SK-N-SH (cell line): Measurements from ENCODE around the gene PIGZ. TPM values are rescaled to one million over a fixed set of nuclear protein-coding genes. Genes with fewer than 3 reads are reported as not detected.

Experiments
- CTCF ChIA-PET: fragments of 300-600, 350-600 bp; formaldehyde crosslinking; extraction: SDS; loops from one replicate; lab custom pipeline; 2021; lab: Yijun Ruan, JAX
- POLR2A ChIA-PET: fragments of 350-600 bp; sonication (Branson Sonifier 250); formaldehyde crosslinking; extraction: SDS; loops from one replicate; lab custom pipeline; 2020; ENCODE audit warnings: antibody characterized with exemption, inconsistent platforms; lab: Yijun Ruan, JAX
- DNase-seq: peaks from one replicate; pipeline ENCODE4 v3.0.0; 2012
- H2AFZ ChIP-seq: fragments of 200-600 bp; sonication (generic); 2 replicates; pipeline ENCODE4 v1.8.1; 2016; ENCODE audit warnings: antibody characterized with exemption, mild to moderate bottlenecking, low read depth
- H3F3A ChIP-seq: fragments of 200-600 bp; sonication (generic); replicated peaks from 2 replicates; pipeline ENCODE3; 2016; ENCODE audit warnings: antibody characterized with exemption, mild to moderate bottlenecking; ENCODE audit not compliant: insufficient read depth
- H3K27ac ChIP-seq, 2 experiments: fragments of 200-500 bp in 1 of 2; fragments of 200-600 bp in 1 of 2; sonication (Bioruptor generic) in 1 of 2; sonication (generic), shearing (Covaris generic) in 1 of 2; 2 replicates each; pipeline versions ENCODE4 v1.5.1 to v1.6.1; 2014 to 2016; ENCODE audit warnings: low read depth in 2 of 2, inconsistent platforms in 1 of 2, low read length in 1 of 2, mild to moderate bottlenecking in 1 of 2, mixed read lengths in 1 of 2
- H3K27me3 ChIP-seq: fragments of 200-600 bp; sonication (generic), shearing (Covaris generic); 2 replicates; pipeline ENCODE4 v1.6.1; 2016; ENCODE audit warnings: mixed run types; ENCODE audit not compliant: insufficient read depth
- H3K36me3 ChIP-seq, 2 experiments: fragments of 200-500 bp in 1 of 2; fragments of 200-600 bp in 1 of 2; sonication (Bioruptor generic) in 1 of 2; sonication (generic) in 1 of 2; replicated peaks in 1 of 2; 2 replicates each; pipeline versions ENCODE3 to v1.5.1; 2014 to 2016; ENCODE audit warnings: low read length in 1 of 2, mild to moderate bottlenecking in 1 of 2; ENCODE audit not compliant: insufficient read depth in 2 of 2, control insufficient read depth in 1 of 2
- H3K4me1 ChIP-seq, 2 experiments: fragments of 200-500 bp in 1 of 2; fragments of 200-600 bp in 1 of 2; sonication (Bioruptor generic) in 1 of 2; sonication (generic), shearing (Covaris generic) in 1 of 2; 2 replicates each; pipeline versions ENCODE4 v1.5.1 to v1.6.1; 2014 to 2016; ENCODE audit warnings: low read depth in 1 of 2, low read length in 1 of 2, mixed run types in 1 of 2; ENCODE audit not compliant: insufficient read depth in 2 of 2, control insufficient read depth in 1 of 2
- H3K4me2 ChIP-seq: fragments of 200-600 bp; sonication (generic), shearing (Covaris generic); 2 replicates; pipeline ENCODE4 v1.6.1; 2017; ENCODE audit warnings: mixed run types
- H3K4me3 ChIP-seq, 2 experiments: fragments of 200-500 bp in 1 of 2; fragments of 200-600 bp in 1 of 2; sonication (Bioruptor generic) in 1 of 2; sonication (generic), shearing (Covaris generic) in 1 of 2; 2 replicates each; pipeline versions ENCODE4 v1.5.1 to v1.8.1; 2014 to 2016; ENCODE audit warnings: low read depth in 2 of 2, inconsistent platforms in 1 of 2, low read length in 1 of 2, mild to moderate bottlenecking in 1 of 2, mixed read lengths in 1 of 2, moderate library complexity in 1 of 2
- H3K79me2 ChIP-seq: fragments of 200-600 bp; sonication (generic); 2 replicates; pipeline ENCODE4 v1.8.1; 2017; ENCODE audit warnings: mild to moderate bottlenecking; ENCODE audit not compliant: insufficient read depth
- H3K9ac ChIP-seq: fragments of 200-600 bp; sonication (generic); 2 replicates; pipeline ENCODE4 v1.6.1; 2017; ENCODE audit warnings: mixed run types
- H3K9me2 ChIP-seq: fragments of 200-600 bp; sonication (generic); 2 replicates; pipeline ENCODE4 v1.6.1; 2017; ENCODE audit warnings: mixed run types
- H3K9me3 ChIP-seq: fragments of 200-600 bp; sonication (generic); 2 replicates; pipeline ENCODE4 v1.6.1; 2017; ENCODE audit warnings: mixed run types, mild to moderate bottlenecking, moderate library complexity
- H4K20me1 ChIP-seq: fragments of 200-600 bp; sonication (generic); 2 replicates; pipeline ENCODE4 v1.6.1; 2017; ENCODE audit warnings: mild to moderate bottlenecking, mixed run types; ENCODE audit not compliant: insufficient read depth
- CHD2 ChIP-seq: fragments of 150-350 bp; IDR thresholded peaks from 2 replicates; pipeline ENCODE4 v1.6.1; 2018; ENCODE audit warnings: low read length; ENCODE audit not compliant: partially characterized antibody
- ELF1 ChIP-seq: IDR thresholded peaks from 2 replicates; pipeline ENCODE4 v1.4.0; 2012
- EZH2phosphoT487 ChIP-seq: fragments of 200-600 bp; sonication (generic); IDR thresholded peaks from 2 replicates; pipeline ENCODE4 v1.6.1; 2017; ENCODE audit warnings: low read depth, mixed run types, mild to moderate bottlenecking, antibody characterized with exemption, moderate library complexity, borderline replicate concordance
- FOSL2 ChIP-seq: IDR thresholded peaks from 2 replicates; pipeline ENCODE4 v1.4.0; 2012; ENCODE audit warnings: low read depth, mild to moderate bottlenecking, moderate library complexity, borderline replicate concordance
- FOXM1 ChIP-seq: IDR thresholded peaks from 2 replicates; pipeline ENCODE4 v1.4.0; 2012; ENCODE audit warnings: low read depth, mild to moderate bottlenecking
- GABPA ChIP-seq: IDR thresholded peaks from 2 replicates; pipeline ENCODE4 v1.4.0; 2012; ENCODE audit warnings: low read depth, mild to moderate bottlenecking
- MEF2A ChIP-seq: IDR thresholded peaks from 2 replicates; pipeline ENCODE4 v1.4.0; 2012; ENCODE audit warnings: low read depth, borderline replicate concordance
- NFIC ChIP-seq: IDR thresholded peaks from 2 replicates; pipeline ENCODE4 v1.4.0; 2012; ENCODE audit warnings: borderline replicate concordance
- NRF1 ChIP-seq: IDR thresholded peaks from 2 replicates; pipeline ENCODE4 v1.6.1; 2012; ENCODE audit warnings: low read depth, mild to moderate bottlenecking, low read length
- POLR2AphosphoS5 ChIP-seq: IDR thresholded peaks from 2 replicates; pipeline ENCODE4 v1.6.1; 2012; ENCODE audit warnings: low read depth, low read length
- RAD21 ChIP-seq: IDR thresholded peaks from 2 replicates; pipeline ENCODE4 v1.6.1; 2012; ENCODE audit warnings: mild to moderate bottlenecking, low read length
- RCOR1 ChIP-seq: fragments of 150-350 bp; IDR thresholded peaks from 2 replicates; pipeline ENCODE4 v1.6.1; 2017; ENCODE audit warnings: antibody characterized with exemption, low read length
- SIN3A ChIP-seq: IDR thresholded peaks from 2 replicates; pipeline ENCODE4 v1.6.1; 2012; ENCODE audit warnings: low read depth, mild to moderate bottlenecking, low read length, moderate library complexity, borderline replicate concordance
- TAF1 ChIP-seq: IDR thresholded peaks from 2 replicates; pipeline ENCODE4 v1.6.1; 2012; ENCODE audit warnings: low read depth, mild to moderate bottlenecking, low read length, moderate library complexity, borderline replicate concordance
- TCF12 ChIP-seq: IDR thresholded peaks from 2 replicates; pipeline ENCODE4 v1.4.0; 2012
- TEAD4 ChIP-seq: IDR thresholded peaks from 2 replicates; pipeline ENCODE4 v1.4.0; 2012; ENCODE audit warnings: mild to moderate bottlenecking, borderline replicate concordance; ENCODE audit not compliant: insufficient read depth
- YY1 ChIP-seq: IDR thresholded peaks from 2 replicates; pipeline ENCODE4 v1.4.0; 2012; ENCODE audit warnings: low read depth, mild to moderate bottlenecking
- WGBS: methylation state at CpG from one replicate; pipeline ENCODE4 v1.1.6; 2017; ENCODE audit warnings: low lambda C conversion rate; 5-methylcytosine and 5-hydroxymethylcytosine counted together
- polyA plus RNA-seq, 3 experiments: library from polyadenylated mRNA; depleted of rRNA; stranded (reverse); fragments of >200 nt; gene quantifications; 2 replicates each; pipeline ENCODE4 v1.2.3, GENCODE V29; 2012
- TF ChIP-seq, protein P1 (sequence below): fragments of 200-600 bp; sonication (generic); IDR thresholded peaks from 2 replicates; pipeline ENCODE4 v1.6.1; 2017; ENCODE audit warnings: antibody characterized with exemption, mild to moderate bottlenecking, moderate library complexity
- TF ChIP-seq, protein P2 (sequence below): IDR thresholded peaks from 2 replicates; pipeline ENCODE4 v1.4.0; 2012; ENCODE audit warnings: low read depth
- TF ChIP-seq, protein P3 (sequence below): IDR thresholded peaks from 2 replicates; pipeline ENCODE4 v1.4.0; 2012; ENCODE audit warnings: low read depth, borderline replicate concordance

The PIGZ gene
- polyA plus RNA-seq, 1 of the 3 experiments (the other 2 are of a cell fraction), result 5.0 TPM

DNA sequence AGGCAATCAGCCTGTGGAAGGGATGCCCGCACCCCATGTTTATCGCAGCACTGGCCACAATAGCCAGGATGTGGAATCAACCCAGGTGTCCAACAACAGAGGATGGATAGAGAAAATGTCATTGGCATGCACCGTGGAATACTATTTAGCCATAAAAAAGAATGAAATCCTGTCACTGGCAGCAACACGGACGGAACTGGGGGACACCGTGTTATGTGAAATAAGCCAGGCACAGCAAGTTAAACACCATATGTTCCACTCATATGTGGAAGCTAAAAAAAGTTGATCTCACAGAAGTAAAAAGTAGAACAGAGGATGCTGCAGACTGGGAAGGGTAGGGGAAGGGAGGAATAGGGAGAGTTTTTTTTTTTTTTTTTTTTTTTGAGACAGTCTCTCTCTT is 45.4 kb upstream of the PIGZ start (continued):
- TF ChIP-seq, protein P1, sequence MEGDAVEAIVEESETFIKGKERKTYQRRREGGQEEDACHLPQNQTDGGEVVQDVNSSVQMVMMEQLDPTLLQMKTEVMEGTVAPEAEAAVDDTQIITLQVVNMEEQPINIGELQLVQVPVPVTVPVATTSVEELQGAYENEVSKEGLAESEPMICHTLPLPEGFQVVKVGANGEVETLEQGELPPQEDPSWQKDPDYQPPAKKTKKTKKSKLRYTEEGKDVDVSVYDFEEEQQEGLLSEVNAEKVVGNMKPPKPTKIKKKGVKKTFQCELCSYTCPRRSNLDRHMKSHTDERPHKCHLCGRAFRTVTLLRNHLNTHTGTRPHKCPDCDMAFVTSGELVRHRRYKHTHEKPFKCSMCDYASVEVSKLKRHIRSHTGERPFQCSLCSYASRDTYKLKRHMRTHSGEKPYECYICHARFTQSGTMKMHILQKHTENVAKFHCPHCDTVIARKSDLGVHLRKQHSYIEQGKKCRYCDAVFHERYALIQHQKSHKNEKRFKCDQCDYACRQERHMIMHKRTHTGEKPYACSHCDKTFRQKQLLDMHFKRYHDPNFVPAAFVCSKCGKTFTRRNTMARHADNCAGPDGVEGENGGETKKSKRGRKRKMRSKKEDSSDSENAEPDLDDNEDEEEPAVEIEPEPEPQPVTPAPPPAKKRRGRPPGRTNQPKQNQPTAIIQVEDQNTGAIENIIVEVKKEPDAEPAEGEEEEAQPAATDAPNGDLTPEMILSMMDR, result no peak
- TF ChIP-seq, protein P2, sequence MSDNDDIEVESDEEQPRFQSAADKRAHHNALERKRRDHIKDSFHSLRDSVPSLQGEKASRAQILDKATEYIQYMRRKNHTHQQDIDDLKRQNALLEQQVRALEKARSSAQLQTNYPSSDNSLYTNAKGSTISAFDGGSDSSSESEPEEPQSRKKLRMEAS, result no peak

DNA sequence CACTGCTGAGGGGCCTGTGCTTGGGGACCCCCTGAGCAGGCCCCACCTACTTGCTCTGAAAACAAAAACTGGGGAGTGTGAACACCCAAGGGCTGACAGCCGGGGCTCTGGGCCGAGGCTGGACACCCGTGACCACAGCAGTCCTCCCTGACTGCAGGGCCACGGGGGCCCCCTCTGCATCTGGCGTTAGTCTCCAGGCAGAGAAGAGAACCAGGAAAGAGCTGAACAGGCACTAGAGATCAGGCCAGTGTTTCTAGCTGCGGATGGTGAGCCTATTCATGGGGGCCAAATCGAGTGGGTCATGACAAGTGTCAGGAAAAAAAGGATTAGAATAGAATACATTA is 43.9 kb upstream of the PIGZ start:
- Histone ChIP-seq H3K4me1 (peaks cover 0 to 14% of the 10 kb centered on the region in 2 experiments; a peak in 1 of 4 replicates), H3K9me2 (no peaks in the 10 kb centered on the region), H3K9me3 (no peaks in the 10 kb centered on the region), H3K27me3 (no peaks in the 10 kb centered on the region), H2AFZ (no peak overlapping the region), H3K9ac (no peak overlapping the region), H3K27ac (no peak overlapping the region), H4K20me1 (no peaks in the 10 kb centered on the region), H3K4me3 (no peak overlapping the region), H3F3A (no peaks in the 10 kb centered on the region), H3K36me3 (no peaks in the 10 kb centered on the region), H3K79me2 (no peaks in the 10 kb centered on the region), H3K4me2 (no peak overlapping the region)
- CTCF ChIA-PET, result interaction anchor here (1.4 to 11.0 kb wide), 3 partner anchors 9 to 171 kb away, joined by 3 to 81 read pairs (median 8); partner anchors contain the start of gene MELTF
- DNase-seq, result no peak
- no peak for TF ChIP-seq YY1
- no peak for TF ChIP-seq FOSL2
- no peak for TF ChIP-seq EZH2phosphoT487
- TF ChIP-seq RCOR1, result no peak
- TF ChIP-seq RAD21, result no peak
- TF ChIP-seq TAF1, result no peak
- no peak for TF ChIP-seq POLR2AphosphoS5
- TF ChIP-seq, protein P3, sequence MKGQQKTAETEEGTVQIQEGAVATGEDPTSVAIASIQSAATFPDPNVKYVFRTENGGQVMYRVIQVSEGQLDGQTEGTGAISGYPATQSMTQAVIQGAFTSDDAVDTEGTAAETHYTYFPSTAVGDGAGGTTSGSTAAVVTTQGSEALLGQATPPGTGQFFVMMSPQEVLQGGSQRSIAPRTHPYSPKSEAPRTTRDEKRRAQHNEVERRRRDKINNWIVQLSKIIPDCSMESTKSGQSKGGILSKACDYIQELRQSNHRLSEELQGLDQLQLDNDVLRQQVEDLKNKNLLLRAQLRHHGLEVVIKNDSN, result no peak
- TF ChIP-seq GABPA, result no peak
- no peak for TF ChIP-seq SIN3A
- TF ChIP-seq NRF1, result no peak
- TF ChIP-seq TEAD4, result no peak
- no peak for TF ChIP-seq NFIC
- no peak for TF ChIP-seq ELF1
- no peak for TF ChIP-seq MEF2A
- TF ChIP-seq TCF12, result no peak
- TF ChIP-seq CHD2, result no peak
- TF ChIP-seq FOXM1, result no peak
- 86% methylated on average over 5 of the region's 7 CpGs for WGBS
- POLR2A ChIA-PET, result no interaction called here
